Tibial artery (tissue), 4 donors: ENCODE data around the gene FAAP100.

ENCODE experiments used
- DNase-seq, 2 donors: peaks; one replicate each; pipeline ENCODE4 v3.0.0-alpha.2; 2019
- H3K27ac ChIP-seq, 2 donors: fragments of 200-600 bp; sonication (generic) in 1 of 2; 1 replicate in 1 of 2; 2 replicates in 1 of 2; pipeline ENCODE4 v1.5.1; 2018 to 2019; ENCODE audit warnings: mild to moderate bottlenecking in 1 of 2
- H3K27me3 ChIP-seq, 2 donors: fragments of 200-600 bp; sonication (generic) in 1 of 2; one replicate each; pipeline versions ENCODE4 v1.5.1 to v1.6.0; 2016 to 2019
- H3K36me3 ChIP-seq, 3 donors: fragments of 200-600 bp; sonication (generic) in 2 of 3; one replicate each; pipeline ENCODE4 v1.5.1; 2016 to 2019; ENCODE audit warnings: mild to moderate bottlenecking in 2 of 3
- H3K4me1 ChIP-seq, 4 donors: fragments of 200-600 bp; sonication (generic) in 2 of 4; 1 replicate in 3 of 4; 2 replicates in 1 of 4; pipeline ENCODE4 v1.5.1; 2016 to 2019
- H3K4me3 ChIP-seq, 2 donors: fragments of 200-600 bp; sonication (generic) in 1 of 2; 1 replicate in 1 of 2; 2 replicates in 1 of 2; pipeline ENCODE4 v1.5.1; 2018 to 2019; ENCODE audit warnings: mild to moderate bottlenecking in 2 of 2
- H3K9me3 ChIP-seq, 3 donors: fragments of 200-600 bp; sonication (generic) in 1 of 3; one replicate each; pipeline ENCODE4 v1.5.1; 2016 to 2019
- intact Hi-C: fragments of 100-400 bp; cut with DNase I; formaldehyde crosslinking; loops from one replicate; pipeline ENCODE4 v1.15.0; 2023; ENCODE audit warnings: low total_unique reads
- TF ChIP-seq, protein P1 (sequence below), 2 experiments: fragments of 200-600 bp in 1 of 2; fragments of 450-650 bp in 1 of 2; IDR thresholded peaks; one replicate each; pipeline ENCODE4 v1.5.1; 2017 to 2019; ENCODE audit warnings: antibody characterized with exemption in 2 of 2, mild to moderate bottlenecking in 1 of 2, moderate library complexity in 1 of 2

FAAP100 gene

DNA sequence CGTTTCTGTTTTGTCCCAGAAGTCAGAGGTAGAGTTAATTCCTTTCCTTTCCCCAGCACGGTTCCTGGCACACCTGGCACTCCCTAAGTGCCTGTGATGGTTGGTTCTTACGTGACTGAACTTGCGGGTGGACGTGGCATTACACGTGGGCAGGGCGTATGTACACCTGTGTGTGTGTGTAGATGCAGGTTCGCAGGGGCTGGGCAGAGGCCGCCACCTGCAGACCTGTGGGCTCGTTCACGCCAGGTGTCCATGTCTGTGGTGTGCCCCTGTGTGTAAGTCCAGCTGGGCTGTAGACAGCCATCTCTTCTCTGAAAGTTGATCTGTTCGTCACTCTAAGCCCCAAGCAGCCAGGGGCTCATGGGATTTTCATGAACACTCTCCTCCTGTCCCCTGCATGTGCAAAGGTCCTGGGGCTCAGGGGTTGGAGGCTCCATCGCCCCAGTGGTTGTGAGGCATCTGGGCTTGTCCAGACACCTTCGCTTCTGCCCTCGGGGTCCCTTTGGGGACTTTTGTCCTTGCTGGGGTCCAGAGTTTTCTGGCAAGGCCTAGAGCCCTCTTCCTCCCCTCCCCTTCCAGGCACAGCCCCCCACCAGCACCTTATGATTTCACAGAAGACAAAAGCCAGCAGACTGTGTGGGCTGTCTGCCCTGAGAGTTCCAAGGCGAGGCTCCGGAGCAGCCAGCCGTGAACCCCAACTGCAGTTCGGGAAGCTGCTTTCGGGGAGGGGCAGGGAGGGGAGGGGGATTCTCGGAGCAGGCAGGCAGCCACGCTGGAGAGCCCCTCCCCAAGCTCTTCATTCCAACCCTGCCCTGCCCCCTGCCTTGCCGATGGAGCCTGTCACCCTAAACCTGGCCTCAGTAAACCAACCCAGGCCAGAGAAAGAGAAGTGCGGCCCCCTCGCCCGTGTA is 29.4 kb downstream of the FAAP100 start:
- TF ChIP-seq, protein P1, sequence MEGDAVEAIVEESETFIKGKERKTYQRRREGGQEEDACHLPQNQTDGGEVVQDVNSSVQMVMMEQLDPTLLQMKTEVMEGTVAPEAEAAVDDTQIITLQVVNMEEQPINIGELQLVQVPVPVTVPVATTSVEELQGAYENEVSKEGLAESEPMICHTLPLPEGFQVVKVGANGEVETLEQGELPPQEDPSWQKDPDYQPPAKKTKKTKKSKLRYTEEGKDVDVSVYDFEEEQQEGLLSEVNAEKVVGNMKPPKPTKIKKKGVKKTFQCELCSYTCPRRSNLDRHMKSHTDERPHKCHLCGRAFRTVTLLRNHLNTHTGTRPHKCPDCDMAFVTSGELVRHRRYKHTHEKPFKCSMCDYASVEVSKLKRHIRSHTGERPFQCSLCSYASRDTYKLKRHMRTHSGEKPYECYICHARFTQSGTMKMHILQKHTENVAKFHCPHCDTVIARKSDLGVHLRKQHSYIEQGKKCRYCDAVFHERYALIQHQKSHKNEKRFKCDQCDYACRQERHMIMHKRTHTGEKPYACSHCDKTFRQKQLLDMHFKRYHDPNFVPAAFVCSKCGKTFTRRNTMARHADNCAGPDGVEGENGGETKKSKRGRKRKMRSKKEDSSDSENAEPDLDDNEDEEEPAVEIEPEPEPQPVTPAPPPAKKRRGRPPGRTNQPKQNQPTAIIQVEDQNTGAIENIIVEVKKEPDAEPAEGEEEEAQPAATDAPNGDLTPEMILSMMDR (IDR thresholded peaks at IDR 0.05) = no peak
- Histone ChIP-seq H3K36me3 (no peaks in the 10 kb centered on the region), H3K4me3 (no peak overlapping the region), H3K27ac (no peak overlapping the region), H3K27me3 (peaks cover 0 to 24% of the 10 kb centered on the region in 2 donors), H3K4me1 (peaks cover 0 to 44% (median 42%) of the 10 kb centered on the region in 4 donors), H3K9me3 (no peaks in the 10 kb centered on the region)
- no peak for DNase-seq
- intact Hi-C loops = no loop called here

DNA sequence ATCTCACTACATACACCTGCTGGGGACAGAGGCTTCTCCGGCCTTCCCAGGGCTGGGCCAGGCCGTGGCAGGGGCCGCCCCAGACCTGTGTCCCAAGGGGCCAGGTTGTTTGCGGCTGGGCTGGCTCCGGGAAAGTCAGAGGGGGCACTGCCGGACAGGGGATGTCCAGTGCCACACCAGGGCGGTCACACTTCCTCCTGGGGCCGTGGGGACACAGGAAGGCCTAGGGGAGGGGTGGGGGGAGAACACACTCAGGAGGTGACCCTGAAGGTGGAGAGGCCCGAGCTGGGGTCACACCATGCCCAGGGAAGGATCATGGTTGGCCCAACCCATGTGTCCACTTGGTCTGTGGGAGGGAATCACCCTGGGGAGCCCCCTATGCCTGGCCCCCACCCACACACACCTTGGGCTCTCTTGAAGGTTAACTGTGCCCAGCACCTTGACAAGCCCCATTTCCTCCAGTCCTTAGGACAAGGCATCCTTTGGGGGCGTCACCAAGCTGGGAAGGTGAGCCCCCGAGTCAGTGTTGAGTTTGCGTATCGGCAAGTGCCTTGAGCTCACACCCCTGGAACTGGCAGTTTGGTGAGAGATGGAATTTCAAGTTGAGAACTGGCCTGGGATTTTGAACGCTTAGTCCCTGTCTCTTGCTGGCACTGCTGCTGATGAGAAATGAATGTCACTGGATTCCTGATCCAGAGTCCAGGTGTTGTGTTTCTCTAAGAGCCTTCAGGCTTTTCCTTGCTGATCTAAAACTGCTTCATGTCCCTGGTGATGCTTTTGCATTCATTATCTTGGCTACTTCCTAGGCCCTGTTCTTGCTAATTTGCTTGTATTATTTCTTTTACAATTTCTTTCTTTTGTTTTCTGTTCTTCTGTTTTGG is 31.9 kb downstream of the FAAP100 start:
- Histone ChIP-seq H3K4me1 (peaks cover 0 to 60% (median 52%) of the 10 kb centered on the region in 4 donors), H3K4me3 (no peak overlapping the region), H3K36me3 (no peaks in the 10 kb centered on the region), H3K9me3 (no peaks in the 10 kb centered on the region), H3K27me3 (peaks cover 0 to 17% of the 10 kb centered on the region in 2 donors), H3K27ac (no peak overlapping the region)
- TF ChIP-seq, protein P1 (IDR thresholded peaks at IDR 0.05) = no peak
- intact Hi-C loops = no loop called here
- no peak for DNase-seq

DNA sequence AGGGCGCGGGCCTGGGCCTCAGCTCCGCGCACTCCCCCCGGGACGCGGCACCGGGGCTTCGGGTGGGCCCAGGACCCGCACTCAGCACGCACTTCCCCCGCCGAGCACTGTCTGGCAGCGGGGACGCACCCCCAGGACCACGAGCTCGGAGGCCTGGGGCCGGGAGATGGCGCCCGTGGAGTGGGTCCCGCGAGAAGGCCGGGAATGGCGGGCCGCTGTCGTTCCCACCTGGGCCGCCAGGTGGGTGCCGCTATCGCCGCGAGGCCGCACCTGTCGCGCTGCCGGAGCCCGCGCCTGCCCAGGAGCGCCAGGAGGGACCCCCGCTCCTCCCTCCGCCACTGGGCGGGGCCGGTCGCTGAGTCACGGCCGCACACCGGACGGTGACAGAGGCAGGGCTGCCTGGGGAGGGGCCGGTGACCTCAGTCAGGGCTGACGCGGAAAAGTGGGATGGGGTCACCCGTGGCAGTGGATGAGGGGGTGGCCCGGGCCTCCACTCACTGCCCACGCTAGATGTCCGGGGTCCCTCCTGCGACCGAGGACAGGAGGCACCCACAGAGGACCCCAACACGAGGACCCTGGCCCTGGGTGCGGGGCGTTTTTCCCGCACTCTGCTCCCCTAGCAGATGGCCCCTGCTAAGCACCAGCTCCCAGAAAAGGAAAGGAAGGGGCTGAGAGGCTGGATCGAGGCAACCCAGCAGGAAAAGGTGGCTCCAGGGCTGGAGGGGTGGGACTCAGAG is 32.7 kb downstream of the FAAP100 start:
- Histone ChIP-seq H3K36me3 (no peaks in the 10 kb centered on the region), H3K27me3 (peaks cover 0 to 14% of the 10 kb centered on the region in 2 donors), H3K4me3 (peak overlapping the region; percentile 92 to 99), H3K4me1 (peaks cover 0 to 60% (median 52%) of the 10 kb centered on the region in 4 donors), H3K27ac (peak overlapping the region; percentile 97 to 100), H3K9me3 (no peaks in the 10 kb centered on the region)
- peak in 1 of 2 donors; percentile 73 for DNase-seq
- TF ChIP-seq, protein P1 (IDR thresholded peaks at IDR 0.05) = peak; percentile 44 to 59
- intact Hi-C loops = loop anchor here (5.0 kb wide), 1 partner anchor 83 kb away; no protein-coding TSS in a partner anchor

DNA sequence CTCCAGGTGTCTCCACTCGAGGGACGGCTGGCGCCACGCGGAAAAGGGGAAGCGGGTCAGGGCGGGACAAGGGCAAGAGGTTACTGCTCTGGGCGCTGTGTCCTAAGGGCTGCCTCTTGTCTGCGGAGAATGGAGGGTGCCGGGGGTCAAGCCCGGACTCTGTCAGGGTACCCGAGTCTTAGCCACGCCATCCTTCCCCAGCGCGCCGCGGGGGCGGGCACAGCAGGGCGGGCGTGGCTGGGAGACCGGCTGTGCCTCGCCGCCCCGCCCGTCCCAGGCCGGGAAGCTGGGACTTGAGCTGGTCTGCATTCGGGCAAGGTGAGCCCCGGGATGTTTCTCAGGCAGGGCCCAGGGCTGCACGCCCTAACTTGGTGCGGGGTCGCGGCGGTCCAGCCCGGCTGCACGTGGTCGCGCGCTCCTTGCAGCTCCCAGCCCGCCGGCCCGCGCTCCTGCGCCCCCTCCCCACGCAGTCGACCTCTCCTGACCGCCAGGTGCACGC is 33.3 kb downstream of the FAAP100 start:
- Histone ChIP-seq H3K4me3 (peak overlapping the region; percentile 92 to 99), H3K4me1 (peaks cover 0 to 59% (median 51%) of the 10 kb centered on the region in 4 donors), H3K36me3 (no peaks in the 10 kb centered on the region), H3K27me3 (peaks cover 0 to 9% of the 10 kb centered on the region in 2 donors), H3K9me3 (no peaks in the 10 kb centered on the region), H3K27ac (peak overlapping the region; percentile 97 to 100)
- DNase-seq = peak; percentile 38 to 79
- TF ChIP-seq, protein P1 (IDR thresholded peaks at IDR 0.05) = no peak
- intact Hi-C loops = loop anchor here (5.0 kb wide), 1 partner anchor 83 kb away; no protein-coding TSS in a partner anchor
